Left kidney (tissue), 8 donors: ENCODE results near the gene ELF3. TPM values are rescaled to one million over a fixed set of nuclear protein-coding genes. Genes with fewer than 3 reads are reported as not detected.
A peak's percentile ranks its signal among the peaks of the same experiment; 100 is the strongest.
"Not testable (repeated sequence)": the region's sequence is repeated elsewhere in the genome, so short reads cannot be mapped to it uniquely, and the experiment has no call there.

Source experiments
- DNase-seq: peaks from one replicate; pipeline ENCODE4 v3.0.0-alpha.2; 2013
- long read RNA-seq, 8 donors: transcript quantifications; one replicate each; lab custom pipeline, GENCODE V29; 2026
- polyA plus RNA-seq: library from polyadenylated mRNA; unstranded; fragments of 120-200 nt; gene quantifications from one replicate; pipeline ENCODE4 v1.2.1, GENCODE V29; 2013; ENCODE audit not compliant: insufficient read length

The ELF3 gene
- polyA plus RNA-seq, result 60.0 TPM
- long read RNA-seq, donor 1, transcript ELF3-203 (9 exons, 3,179 nt), result major isoform, 12 of 39 reads
- long read RNA-seq, donor 1, partial matches to known transcripts, result 25 of 39 reads
- long read RNA-seq, donor 1, other reads (novel, unspliced or antisense), result 0 of 39 reads
- long read RNA-seq, donor 2, partial matches to known transcripts, result 6 of 15 reads
- long read RNA-seq, donor 2, other reads (novel, unspliced or antisense), result 0 of 15 reads
- long read RNA-seq, donor 3, full-length matches to known transcripts, result 9 of 9 reads
- long read RNA-seq, donor 3, partial matches to known transcripts, result 0 of 9 reads
- long read RNA-seq, donor 3, other reads (novel, unspliced or antisense), result 0 of 9 reads
- long read RNA-seq, donor 4, partial matches to known transcripts, result 7 of 11 reads
- long read RNA-seq, donor 4, other reads (novel, unspliced or antisense), result 0 of 11 reads
- long read RNA-seq, donor 5, transcript ELF3-203 (9 exons, 3,179 nt), result major isoform, 10 of 13 reads
- long read RNA-seq, donor 5, partial matches to known transcripts, result 0 of 13 reads
- long read RNA-seq, donor 5, other reads (novel, unspliced or antisense), result 0 of 13 reads
- long read RNA-seq, donor 6, transcript ELF3-203 (9 exons, 3,179 nt), result major isoform, 5 of 8 reads
- long read RNA-seq, donor 6, partial matches to known transcripts, result 0 of 8 reads
- long read RNA-seq, donor 6, other reads (novel, unspliced or antisense), result 0 of 8 reads
- long read RNA-seq, donor 7, transcript ELF3-203 (9 exons, 3,179 nt), result major isoform, 9 of 18 reads
- long read RNA-seq, donor 7, partial matches to known transcripts, result 5 of 18 reads
- long read RNA-seq, donor 7, other reads (novel, unspliced or antisense), result 0 of 18 reads
- long read RNA-seq, donor 8, partial matches to known transcripts, result 0 of 4 reads
- long read RNA-seq, donor 8, other reads (novel, unspliced or antisense), result 0 of 4 reads

DNA sequence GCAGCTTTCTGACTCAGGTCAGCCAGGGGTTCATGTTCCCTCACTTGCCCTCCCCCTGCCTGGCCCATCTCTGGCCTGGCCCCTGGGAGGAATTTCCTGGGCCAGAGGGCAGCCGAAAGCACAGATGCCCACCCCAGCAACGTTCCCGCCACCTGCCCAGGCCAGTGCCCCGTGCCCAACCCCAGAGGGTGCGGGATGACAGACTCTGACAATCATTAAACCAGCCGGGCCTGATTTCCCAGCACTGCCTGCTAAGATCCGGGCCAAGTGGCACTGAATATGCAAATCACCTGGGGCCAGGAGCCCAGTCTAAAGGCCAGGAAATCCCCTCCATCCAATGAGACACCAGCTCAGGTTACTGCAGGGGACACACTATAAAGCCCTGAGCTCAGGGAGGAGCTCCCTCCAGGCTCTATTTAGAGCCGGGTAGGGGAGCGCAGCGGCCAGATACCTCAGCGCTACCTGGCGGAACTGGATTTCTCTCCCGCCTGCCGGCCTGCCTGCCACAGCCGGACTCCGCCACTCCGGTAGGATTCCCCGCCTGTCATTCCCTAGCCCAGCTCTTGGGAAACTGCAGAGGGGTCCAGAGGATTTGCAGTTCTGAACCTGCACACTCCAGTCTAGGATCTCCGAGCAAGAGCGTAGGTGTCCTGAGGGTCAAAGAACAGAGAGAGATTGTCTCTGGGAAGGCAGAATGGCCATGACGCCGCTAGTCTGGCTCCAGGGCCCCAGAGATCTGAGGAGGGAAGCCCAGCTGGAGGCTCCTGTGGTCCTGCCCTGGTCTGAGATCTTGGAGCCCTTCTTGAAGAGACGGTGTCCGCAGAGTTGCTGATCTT lies at the start of gene ELF3:
ELF3 (plus strand) TSS at position 408 of the 836 bp plus-strand sequence. CDS start 550 bp downstream, outside the sequence.
- DNase-seq, result peak; percentile 91

DNA sequence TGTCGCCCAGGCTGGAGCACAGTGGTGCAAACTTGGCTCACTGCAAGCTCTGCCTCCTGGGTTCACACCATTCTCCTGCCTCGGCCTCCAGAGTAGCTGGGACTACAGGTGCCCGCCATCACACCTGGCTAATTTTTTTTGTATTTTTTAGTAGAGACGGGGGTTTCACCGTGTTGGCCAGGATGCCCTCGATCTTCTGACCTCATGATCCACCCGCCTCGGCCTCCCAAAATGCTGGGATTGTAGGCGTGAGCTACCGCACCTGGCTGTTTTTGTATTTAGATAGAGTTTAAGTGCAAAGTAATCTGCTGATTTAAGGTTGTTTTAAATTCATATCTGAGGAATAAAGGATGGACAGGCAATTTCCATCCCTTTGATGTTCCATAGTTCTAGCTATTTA lies 48.0 kb upstream of the ELF3 start:
- not testable (repeated sequence) for DNase-seq

DNA sequence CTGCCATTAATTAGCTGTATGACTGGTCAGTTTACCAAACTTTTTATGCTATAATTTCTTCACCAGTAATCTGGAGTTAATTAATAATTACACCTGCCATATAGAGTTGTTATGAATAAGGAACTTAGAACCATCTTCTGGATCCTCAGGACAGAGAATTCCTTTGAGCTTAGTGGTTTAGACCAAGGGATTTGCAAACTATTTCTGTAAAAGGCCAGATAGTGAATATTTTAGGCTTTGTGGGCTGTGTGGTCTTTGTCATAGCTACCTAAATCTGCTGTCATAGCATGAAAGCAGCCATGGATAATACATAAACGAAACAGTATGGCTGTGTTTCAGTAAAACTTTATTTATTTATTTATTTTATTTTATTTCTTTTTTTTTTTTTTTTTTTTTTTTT lies 46.1 kb upstream of the ELF3 start:
- DNase-seq, result no peak

DNA sequence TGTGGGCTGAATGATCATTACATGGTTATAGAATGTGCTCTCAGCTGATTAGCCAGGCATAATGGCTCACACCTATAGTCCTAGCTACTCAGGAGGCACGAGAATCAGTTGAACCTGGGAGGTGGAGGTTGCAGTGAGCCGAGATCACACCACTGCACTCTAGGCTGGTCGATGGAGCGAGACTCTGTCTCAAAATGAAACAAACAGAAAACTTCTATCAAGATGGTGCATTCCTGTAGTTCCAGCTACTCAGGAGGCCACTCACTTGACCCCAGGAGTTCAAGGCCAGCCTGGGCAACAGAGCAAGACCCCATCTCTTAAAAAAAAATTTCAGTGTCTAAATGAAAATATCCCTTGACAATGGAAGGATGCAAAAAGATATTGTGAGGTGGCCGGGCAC lies 44.2 kb upstream of the ELF3 start:
- DNase-seq, result no peak

DNA sequence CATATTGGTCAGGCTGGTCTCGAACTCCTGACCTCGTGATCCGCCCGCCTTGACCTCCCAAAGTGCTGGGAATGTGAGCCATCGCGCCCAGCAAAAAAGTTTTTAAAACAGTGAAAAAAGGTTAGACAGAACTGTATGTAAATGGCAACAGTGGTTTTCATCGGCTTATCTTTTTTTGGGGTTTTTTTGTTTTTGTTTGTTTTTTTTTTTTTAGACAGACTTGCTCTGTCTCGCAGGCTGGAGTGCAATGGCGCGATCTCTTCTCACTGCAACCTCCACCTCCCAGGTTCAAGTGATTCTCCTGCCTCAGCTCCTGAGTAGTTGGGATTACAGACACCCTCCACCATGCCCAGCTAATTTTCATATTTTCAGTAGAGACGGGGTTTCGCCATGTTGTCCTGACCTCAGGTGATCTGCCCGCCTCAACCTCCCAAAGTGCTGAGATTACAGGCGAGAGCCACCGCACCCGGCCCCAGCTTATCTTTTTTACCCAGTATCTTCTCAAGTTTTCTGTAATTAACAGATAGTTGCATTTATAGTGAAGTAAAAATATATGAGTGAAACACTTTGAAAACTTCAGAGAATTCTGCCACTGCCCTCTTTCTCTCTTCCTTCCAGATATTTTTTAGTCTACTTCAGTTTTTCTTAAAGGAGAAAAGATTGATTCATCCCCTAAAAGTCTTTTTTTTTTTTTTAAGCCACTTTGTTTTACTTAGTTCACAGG lies 42.0 kb upstream of the ELF3 start:
- no peak for DNase-seq

DNA sequence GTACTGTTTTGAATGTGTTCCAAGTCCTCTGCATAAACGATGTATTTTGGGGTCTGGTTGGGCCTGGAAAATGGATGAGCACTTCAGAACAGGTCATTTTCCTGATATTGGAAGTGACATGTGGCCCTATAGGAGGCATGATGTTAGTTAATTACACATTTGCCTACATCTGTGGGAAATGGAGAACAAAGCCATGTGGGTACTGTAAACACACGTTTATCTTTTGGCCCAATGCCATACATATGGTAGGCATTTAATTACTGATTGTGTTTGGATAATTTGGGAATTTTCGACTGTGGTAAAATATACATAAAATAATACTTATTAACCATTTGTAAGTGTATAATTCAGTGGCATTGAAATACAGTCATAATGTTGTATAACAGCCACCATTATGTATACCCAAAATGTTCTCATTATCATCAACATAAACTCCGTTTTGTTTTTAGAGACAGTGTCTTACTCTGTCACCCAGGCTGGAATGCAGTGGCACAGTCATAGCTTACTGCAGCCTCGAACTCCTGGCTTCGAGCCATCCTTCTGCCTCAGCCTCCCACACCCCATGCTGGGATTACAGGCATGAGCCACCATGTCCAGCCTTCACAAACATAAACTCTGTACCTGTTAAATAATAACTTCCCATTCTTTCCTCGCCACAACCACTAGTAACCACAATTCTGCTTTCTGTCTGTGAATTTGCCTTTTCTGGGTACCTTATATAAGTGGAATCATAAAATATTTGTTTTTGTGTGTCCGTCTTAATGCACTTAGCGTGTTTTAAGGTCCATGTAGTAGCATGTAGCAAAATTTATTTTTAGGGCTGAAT lies 39.8 kb upstream of the ELF3 start:
- no peak for DNase-seq

DNA sequence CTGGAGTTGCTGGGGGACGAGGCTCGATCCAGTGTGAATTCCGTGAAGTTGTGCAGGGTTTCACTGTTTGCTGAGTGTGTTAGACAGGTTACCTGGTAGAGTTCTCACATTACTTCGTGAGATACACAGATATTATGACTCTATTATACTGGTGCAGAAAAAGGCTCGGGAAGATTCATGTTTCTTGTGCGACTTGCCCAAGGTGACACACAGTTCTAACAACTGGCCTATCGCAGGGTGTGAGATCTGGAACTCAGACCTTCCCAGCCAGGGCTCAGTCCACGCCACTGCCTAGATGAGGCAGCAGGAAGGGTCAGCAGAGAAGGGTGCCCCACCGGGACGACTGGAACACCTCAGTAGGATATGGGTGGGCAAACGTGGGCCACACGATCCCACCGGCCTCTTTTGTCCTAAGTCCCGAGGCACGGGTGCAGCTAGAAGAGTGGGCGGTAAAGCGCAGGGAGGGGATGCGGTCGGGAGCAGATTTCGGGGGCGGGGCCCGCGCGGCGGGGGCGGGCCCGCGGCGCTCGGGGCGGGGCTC lies 28.2 kb upstream of the ELF3 start:
- DNase-seq, result peak; percentile 60

DNA sequence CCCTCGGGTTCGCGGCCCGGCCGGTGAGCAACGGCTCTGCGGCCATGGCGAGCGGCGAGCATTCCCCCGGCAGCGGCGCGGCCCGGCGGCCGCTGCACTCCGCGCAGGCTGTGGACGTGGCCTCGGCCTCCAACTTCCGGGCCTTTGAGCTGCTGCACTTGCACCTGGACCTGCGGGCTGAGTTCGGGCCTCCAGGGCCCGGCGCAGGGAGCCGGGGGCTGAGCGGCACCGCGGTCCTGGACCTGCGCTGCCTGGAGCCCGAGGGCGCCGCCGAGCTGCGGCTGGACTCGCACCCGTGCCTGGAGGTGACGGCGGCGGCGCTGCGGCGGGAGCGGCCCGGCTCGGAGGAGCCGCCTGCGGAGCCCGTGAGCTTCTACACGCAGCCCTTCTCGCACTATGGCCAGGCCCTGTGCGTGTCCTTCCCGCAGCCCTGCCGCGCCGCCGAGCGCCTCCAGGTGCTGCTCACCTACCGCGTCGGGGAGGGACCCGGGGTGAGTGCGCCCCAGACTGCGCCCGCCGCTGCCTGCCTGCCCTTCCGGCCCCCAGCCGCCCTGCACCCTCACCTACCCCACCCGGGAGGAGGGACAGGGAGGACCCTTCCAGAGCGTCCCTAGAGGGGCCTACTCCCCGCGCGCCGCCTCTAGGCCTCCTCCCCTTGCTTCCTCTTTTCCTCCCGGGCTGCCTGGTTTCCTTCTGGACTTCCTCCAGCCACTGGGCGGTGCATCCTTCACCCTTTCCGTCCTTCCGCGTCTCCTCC lies 27.6 kb upstream of the ELF3 start, which contains the start of gene RNPEP:
RNPEP (plus strand) TSS at position 26 of the 757 bp plus-strand sequence; CDS start at position 45, 19 bp downstream.
- peak; percentile 60 for DNase-seq

DNA sequence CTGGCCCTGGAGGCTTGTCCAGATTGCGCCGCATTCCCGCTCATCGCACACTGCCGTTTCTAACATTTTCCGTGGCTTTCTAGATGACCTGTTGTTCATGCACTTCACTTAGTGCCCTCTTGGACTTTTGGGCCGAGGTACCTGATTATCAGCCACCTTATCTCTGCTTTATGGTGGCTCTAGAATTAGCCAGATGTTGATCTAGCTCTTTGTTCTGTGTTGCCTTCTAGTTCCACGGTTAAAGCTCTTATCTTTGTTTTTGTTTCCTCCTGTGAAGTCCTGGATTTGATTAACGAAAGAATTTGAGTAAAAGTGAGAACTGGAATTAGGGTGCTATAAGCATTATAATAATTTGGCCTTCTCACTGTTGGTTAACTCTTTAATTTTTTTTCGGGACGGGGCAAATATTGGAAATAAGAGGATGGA lies 27.0 kb upstream of the ELF3 start:
- DNase-seq, result no peak

DNA sequence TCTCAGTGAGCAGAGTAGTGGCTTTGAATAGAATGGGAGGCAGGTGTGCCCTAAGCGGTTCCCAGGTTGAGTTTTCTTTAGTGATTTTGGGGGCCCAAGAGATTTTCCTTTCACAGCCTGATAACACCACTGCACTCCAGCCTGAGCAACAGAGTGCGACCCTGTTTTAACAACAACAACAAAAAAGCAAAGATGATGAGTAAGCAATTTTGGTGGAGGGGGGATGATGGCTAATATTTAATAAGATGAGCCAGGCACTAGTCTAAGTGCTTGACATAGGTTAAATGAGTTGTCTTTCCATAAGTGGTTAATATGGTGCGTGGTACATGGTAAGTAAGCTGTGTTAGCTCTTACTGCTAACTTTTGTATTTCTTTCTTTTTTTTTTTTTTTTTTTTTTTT lies 25.9 kb upstream of the ELF3 start:
- no peak for DNase-seq

DNA sequence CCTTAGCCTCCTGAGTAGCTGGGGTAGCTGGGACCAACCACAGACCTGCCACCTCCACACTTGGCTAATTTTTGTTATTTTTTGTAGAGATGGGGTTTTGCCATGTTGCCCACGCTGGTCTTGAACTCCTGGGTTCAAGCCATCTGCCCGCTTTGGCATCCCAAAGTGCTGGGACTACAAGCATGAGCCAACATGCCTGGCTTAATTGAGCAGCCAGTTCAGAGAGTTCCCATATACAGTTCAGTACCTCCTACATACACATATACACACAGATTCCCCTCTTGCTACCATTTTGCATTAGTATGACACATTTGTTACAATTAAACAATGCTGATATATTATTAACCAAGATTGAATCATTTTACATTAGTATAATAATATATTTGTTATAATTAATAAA lies 25.0 kb upstream of the ELF3 start:
- no peak for DNase-seq

DNA sequence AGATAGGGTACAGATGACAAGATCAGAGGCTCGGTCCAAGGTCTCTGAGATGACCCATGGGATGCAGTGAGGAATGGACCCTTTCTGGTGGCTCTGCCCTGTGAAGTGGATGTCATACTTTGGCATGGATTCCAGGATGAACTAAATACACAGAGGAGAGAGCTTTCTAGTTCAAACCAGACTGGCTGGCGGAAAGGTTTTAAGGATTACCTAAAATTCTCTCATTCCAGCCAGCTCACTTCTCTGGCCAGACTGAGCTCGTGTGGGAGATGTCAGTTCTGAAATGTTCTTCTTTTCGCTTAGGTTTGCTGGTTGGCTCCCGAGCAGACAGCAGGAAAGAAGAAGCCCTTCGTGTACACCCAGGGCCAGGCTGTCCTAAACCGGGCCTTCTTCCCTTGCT lies 21.8 kb upstream of the ELF3 start:
- no peak for DNase-seq

DNA sequence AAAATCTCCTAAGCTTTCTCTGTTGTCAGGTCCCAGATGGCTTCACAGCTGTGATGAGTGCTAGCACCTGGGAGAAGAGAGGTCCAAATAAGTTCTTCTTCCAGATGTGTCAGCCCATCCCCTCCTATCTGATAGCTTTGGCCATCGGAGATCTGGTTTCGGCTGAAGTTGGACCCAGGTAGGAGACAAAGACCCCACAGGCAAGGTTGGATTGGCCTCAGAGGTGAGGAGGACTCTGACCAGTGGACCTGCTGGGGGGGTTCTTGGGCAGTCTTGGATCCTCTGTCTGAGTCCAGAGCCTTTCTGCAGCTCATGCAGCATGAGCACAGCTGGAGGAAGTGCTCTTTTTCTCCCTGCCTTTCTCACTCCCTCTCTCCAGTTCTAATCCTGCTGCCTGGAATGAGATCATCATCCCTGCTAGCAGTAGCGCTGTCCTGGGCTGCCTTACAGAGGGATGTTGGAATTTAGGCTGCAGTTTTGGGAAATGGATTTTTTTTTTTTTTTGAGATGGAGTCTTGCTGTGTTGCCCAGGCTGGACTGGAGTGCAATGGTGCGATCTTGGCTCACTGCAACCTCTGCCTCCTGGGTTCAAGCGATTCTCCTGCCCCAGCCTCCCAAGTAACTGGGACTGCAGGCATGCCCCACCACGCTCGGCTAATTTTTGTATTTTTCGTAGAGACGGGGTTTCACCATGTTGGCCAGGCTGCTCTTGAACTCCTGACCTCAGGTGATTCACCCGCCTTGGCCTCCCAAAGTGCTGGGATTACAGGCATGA lies 20.8 kb upstream of the ELF3 start:
- DNase-seq, result no peak

DNA sequence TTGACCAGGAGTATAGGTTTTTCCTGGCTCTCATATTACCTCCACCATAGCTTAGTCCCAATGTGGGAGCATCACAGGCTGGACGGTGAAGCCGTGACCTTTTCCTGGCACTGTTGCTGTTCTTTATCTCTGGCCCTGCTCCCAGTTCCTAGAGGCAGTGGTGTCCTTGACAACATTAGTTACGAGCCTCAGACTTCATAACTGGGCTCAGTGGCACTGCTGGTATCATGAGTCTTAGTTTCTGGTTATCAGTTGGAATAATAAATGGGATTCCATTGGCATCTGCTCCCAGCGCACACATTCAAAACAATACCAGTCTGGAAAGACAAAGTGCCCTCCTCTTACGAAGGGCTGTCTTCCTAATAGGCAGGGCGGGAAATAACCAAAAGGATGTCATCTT lies 20.0 kb upstream of the ELF3 start:
- no peak for DNase-seq

DNA sequence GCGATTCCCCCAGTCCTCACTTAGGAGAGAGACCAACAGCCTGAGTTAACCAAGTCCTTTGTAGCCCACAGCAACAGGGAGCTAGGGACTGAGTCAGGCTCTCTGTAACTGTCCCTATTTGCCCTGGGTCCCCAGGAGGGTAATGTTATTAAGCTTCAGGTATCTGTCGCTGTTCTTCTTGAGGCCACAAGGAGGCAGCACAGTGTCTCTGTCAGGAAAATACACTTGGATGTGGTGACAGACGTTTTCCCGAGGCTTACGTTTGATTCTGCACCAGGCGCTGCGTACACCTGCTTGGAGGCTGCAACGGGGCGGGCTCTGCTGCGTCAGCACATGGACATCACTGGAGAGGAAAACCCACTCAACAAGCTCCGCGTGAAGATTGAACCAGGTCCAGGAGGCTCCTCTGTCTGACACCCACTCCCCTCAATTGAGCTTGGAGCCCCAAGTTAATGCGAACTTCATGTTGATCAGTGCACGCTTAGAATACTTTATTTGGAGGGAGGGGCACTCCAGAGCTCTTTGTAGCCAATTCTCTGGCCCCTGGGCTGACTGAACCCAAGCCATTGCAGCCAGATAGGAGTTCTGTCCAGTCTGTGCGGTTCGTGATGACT lies 10.7 kb upstream of the ELF3 start:
- no peak for DNase-seq

DNA sequence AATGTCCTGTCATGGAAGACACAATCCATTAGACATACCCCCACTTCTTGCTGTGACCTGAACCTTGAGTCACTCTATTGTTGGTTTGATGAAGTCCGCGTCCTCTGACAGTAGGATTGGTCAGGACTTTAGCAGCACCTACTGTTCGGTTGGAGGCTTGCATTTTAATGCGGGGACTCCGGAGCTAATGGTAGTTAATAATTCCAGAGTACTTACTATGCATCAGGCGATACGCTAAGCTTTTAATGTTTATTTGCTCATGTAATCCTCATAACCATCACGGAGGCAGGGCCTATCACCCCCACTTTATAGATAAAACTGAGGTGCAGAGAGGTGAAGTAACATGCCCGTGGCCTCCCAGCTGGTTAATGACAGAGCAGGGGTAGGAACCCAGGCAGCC lies 7.9 kb upstream of the ELF3 start:
- DNase-seq, result no peak

DNA sequence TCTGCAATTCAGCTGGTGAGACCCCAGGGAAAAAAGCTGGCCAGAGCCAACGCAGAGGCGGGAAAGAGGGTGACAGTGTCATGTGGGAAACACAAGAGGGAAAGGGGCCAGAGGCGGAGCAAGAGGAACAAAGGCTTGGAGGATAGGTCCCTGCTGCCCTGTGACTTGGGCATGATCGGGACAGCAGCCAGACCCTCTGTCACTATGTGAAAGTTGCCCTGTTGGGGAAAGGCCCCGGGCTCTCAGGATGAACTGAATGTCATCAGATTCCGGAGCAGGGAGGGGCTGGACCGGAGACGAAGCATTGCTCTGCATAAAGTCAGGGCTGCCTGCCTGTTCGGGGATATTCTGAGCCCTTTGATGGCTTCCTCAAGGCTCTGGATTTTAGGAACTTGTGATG lies 5.7 kb upstream of the ELF3 start:
- no peak for DNase-seq

DNA sequence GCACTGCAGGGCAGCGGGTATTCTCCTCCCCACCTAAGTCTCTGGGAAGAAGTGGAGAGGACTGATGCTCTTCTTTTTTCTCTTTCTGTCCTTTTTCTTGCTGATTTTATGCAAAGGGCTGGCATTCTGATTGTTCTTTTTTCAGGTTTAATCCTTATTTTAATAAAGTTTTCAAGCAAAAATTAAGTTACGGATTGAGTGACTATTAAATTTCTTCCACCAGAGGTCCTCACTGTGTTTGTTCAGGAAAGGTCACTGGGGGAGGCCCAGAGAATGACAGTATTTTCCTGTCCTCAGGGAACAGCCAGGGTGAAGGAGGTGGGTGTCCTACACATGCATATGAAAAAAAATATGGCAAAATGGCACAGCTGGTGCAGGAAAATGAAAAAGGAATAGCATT lies 4.4 kb upstream of the ELF3 start:
- no peak for DNase-seq
